Mesothelial cell of epicardium (in vitro differentiated cells): ENCODE data around the gene ATXN2. TPM values are rescaled to one million over a fixed set of nuclear protein-coding genes. Genes with fewer than 3 reads are reported as not detected.

Experiments
- DNase-seq, 2 experiments: peaks; one replicate each; pipeline ENCODE4 v3.0.0; 2021; ENCODE audit warnings: low spot score in 2 of 2; ENCODE audit not compliant: unreplicated experiment in 2 of 2
- H3K27ac Mint-ChIP-seq: 2 replicates; pipeline ENCODE4 v1.8.0; 2021; ENCODE audit warnings: mixed read lengths
- H3K27me3 Mint-ChIP-seq: 2 replicates; pipeline ENCODE4 v1.8.0; 2021; ENCODE audit warnings: low read depth, mixed read lengths
- H3K36me3 Mint-ChIP-seq: 2 replicates; pipeline ENCODE4 v1.8.0; 2021; ENCODE audit warnings: mixed read lengths
- H3K4me1 Mint-ChIP-seq: 2 replicates; pipeline ENCODE4 v1.8.0; 2021; ENCODE audit warnings: mixed read lengths
- H3K4me3 Mint-ChIP-seq: 2 replicates; pipeline ENCODE4 v1.8.0; 2021; ENCODE audit warnings: mild to moderate bottlenecking, moderate library complexity, mixed read lengths
- H3K9me3 Mint-ChIP-seq: 2 replicates; pipeline ENCODE4 v1.8.0; 2021; ENCODE audit warnings: mixed read lengths
- total RNA-seq: library from RNA; stranded (reverse); gene quantifications from 3 replicates; pipeline ENCODE4 v1.2.1, GENCODE V29; 2021
- TF ChIP-seq, protein P1 (sequence below): fragments of 200-600 bp; sonication (generic); IDR thresholded peaks from one replicate; pipeline ENCODE4 v1.5.0; 2021; ENCODE audit warnings: antibody characterized with exemption; ENCODE audit not compliant: unreplicated experiment

ATXN2 gene
- total RNA-seq, 1 donor from 2014 or later, result 152 TPM

DNA sequence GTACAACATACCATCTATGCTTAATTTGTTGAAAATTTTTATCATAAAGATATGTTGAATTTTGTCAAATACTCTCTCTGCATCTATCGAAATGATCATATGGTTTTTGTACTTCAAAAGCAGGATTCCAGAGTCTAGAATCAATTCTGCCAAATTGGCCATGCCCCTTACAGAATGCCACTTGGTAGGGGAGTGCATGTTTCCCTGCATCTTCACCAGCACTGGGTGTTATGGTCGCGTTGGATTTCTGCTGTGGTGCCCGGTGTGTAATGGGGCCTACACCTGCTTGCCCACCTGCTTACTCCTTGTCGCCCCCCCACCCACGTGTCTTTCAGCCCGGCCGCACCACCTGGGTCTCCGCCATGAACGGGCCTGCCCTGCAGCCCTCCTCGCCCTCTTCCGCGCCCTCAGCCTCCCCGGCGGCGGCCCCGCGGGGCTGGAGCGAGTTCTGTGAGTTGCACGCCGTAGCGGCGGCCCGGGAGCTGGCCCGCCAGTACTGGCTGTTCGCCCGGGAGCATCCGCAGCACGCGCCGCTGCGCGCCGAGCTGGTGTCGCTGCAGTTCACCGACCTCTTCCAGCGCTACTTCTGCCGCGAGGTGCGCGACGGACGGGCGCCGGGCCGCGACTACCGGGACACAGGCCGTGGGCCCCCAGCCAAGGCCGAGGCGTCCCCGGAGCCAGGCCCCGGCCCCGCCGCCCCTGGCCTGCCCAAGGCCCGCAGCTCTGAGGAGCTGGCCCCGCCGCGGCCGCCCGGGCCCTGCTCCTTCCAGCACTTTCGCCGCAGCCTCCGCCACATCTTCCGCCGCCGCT is 181.1 kb downstream of the ATXN2 start:
- Mint-ChIP-seq H3K36me3 (no peaks in the 10 kb centered on the region), H3K4me1 (no peaks in the 10 kb centered on the region), H3K9me3 (no peaks in the 10 kb centered on the region), H3K27ac (no peak overlapping the region), H3K27me3 (no peaks in the 10 kb centered on the region), H3K4me3 (no peak overlapping the region)
- TF ChIP-seq, protein P1, sequence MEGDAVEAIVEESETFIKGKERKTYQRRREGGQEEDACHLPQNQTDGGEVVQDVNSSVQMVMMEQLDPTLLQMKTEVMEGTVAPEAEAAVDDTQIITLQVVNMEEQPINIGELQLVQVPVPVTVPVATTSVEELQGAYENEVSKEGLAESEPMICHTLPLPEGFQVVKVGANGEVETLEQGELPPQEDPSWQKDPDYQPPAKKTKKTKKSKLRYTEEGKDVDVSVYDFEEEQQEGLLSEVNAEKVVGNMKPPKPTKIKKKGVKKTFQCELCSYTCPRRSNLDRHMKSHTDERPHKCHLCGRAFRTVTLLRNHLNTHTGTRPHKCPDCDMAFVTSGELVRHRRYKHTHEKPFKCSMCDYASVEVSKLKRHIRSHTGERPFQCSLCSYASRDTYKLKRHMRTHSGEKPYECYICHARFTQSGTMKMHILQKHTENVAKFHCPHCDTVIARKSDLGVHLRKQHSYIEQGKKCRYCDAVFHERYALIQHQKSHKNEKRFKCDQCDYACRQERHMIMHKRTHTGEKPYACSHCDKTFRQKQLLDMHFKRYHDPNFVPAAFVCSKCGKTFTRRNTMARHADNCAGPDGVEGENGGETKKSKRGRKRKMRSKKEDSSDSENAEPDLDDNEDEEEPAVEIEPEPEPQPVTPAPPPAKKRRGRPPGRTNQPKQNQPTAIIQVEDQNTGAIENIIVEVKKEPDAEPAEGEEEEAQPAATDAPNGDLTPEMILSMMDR, result no peak
- DNase-seq, result no peak

DNA sequence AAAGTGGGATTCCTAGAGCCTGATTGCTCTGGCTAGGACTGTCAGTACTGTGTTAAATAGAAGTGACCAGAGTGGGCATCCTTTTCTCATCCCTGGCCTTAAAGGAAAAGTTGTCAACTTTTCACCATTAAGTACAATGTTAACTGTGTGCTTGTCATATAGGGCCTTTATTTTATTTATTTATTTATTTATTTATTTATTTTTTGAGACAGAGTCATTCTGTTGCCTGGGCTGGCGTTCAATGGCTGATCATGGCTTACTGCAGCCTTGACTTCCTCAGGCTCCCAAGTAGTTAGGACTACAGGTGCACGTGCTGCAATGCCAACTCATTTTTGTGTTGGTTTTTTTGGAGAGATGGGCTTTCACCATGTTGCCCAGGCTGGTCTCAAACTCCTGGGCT is 181.8 kb downstream of the ATXN2 start:
- DNase-seq, result no peak
- TF ChIP-seq, protein P1, result no peak
- Mint-ChIP-seq H3K4me3 (no peak overlapping the region), H3K36me3 (no peaks in the 10 kb centered on the region), H3K27ac (no peak overlapping the region), H3K27me3 (no peaks in the 10 kb centered on the region), H3K9me3 (no peaks in the 10 kb centered on the region), H3K4me1 (no peaks in the 10 kb centered on the region)

DNA sequence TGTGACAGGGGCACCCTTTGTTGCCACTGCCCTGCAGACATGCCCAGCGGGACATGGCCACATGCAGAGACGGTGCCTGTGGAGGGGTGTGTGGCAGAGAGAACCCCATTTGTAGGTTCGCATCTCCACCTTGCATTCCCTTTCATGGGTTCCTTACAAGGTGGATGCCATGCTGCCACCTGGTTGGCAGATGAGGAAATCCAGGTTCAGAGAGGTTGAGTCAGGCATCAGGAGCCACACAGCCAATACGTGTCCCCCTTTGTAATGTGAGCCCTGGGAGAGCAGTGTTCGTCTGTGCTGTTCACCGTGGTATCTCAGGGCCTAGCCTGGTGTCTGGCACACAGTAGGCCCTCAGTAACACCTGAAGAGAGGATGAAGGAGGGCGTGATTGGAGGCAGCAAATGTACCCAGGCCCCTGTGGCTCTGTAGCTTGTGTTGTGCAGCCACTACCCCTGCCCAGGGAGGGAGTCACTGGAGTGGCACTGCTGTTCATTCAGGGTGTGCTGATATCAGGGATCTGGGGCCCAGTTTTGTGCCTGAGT is 184.3 kb downstream of the ATXN2 start:
- TF ChIP-seq, protein P1, result no peak
- Mint-ChIP-seq H3K4me1 (no peaks in the 10 kb centered on the region), H3K9me3 (no peaks in the 10 kb centered on the region), H3K27ac (no peak overlapping the region), H3K4me3 (no peak overlapping the region), H3K36me3 (no peaks in the 10 kb centered on the region), H3K27me3 (no peaks in the 10 kb centered on the region)
- DNase-seq, result no peak

DNA sequence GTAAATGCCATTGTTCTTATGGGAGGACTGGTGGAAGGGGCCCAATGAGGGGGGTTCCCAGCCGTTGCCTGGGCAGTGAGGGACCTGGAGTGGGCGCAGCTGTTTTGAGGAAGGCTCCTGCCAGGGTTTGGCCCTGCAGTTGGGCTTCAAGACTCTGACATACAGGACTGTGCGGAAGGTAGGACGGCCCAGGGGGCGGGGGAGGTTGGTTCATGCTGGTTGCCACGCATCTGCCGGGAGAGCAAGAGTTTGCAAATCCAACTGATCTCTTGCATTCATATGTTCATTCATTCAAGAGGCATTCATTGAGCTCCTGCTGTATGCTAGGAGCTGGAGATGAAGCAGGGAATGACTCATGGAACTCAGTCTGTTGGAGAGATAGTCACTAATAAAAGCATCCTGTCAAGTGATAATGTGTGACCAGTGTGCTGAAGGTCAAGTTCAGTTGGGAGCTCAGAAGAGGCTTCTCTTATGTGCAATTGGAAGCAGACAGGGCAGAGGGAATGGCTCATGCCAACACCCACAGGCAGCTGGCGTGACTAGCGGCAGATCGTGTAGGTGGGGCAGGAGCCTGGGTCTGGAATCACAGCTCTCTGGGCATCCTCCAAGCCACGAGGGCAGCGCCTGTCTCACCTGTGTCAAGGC is 185.6 kb downstream of the ATXN2 start:
- Mint-ChIP-seq H3K4me1 (no peaks in the 10 kb centered on the region), H3K27ac (no peak overlapping the region), H3K36me3 (no peaks in the 10 kb centered on the region), H3K4me3 (no peak overlapping the region), H3K27me3 (no peaks in the 10 kb centered on the region), H3K9me3 (no peaks in the 10 kb centered on the region)
- TF ChIP-seq, protein P1, result no peak
- DNase-seq, result no peak

DNA sequence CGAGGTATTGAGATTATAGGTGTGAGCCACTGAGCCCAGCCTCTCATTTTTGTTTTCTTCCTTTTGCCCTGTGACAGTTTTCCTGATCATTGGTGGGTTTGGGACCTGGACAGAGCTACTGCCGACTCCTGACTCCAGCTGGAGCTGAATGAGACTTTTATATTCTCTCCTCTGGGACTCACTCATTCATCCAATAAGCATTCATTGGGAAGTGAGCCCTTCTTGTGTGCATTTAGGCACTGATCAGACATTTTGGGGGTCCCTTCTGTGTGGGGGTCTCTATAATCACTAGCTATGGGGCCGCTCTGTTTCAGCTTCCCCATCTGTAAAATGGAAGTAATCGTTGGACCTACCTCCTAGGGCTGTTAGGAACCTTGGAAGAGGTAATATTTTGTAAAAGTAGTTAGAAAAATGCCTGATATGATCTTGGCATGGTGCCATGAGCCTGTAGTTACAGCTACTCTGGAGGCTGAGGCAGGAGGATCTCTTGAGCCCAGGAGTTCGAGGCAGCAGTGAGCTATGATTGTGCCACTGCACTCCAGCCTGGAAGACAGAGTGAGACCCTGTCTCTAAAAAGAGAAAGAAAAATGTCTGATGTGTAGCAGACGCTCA is 186.2 kb downstream of the ATXN2 start:
- TF ChIP-seq, protein P1, result no peak
- H3K9me3 Mint-ChIP-seq, result no peaks in the 10 kb centered on the region
- H3K4me3 Mint-ChIP-seq, result no peak overlapping the region
- H3K36me3 Mint-ChIP-seq, result no peaks in the 10 kb centered on the region
- no peak overlapping the region for H3K27ac Mint-ChIP-seq
- H3K4me1 Mint-ChIP-seq, result no peaks in the 10 kb centered on the region
- H3K27me3 Mint-ChIP-seq, result peaks cover 2% of the 10 kb centered on the region
- DNase-seq, result no peak
